ENCODE results near the gene WDR45B. TPM values are rescaled to one million over a fixed set of nuclear protein-coding genes. Genes with fewer than 3 reads are reported as not detected.

WDR45B gene
- 32.0 and 47.0 TPM in 2 replicates for total RNA-seq (ENCODE audit: low replicate concordance)

- peak within 1 kb of the TSS; percentile 86 for H3K4me3 ChIP-seq (ENCODE audit: low read depth, low read length)
- peak; percentile 97 for DNase-seq (ENCODE audit: low read depth)
- TF ChIP-seq CTCF (IDR thresholded peaks at IDR 0.05; ENCODE audit: insufficient read depth, low read length): no peak
Observed at GRCh38 chr17:82648165-82648668, at the start of gene WDR45B. TSS of gene WDR45B (minus strand) at chr17:82648444. CDS start at chr17:82648340, 104 bp downstream.

- no peak for TF ChIP-seq CTCF (IDR thresholded peaks at IDR 0.05; ENCODE audit: insufficient read depth, low read length)
- H3K4me3 ChIP-seq (ENCODE audit: low read depth, low read length): peak overlapping the region; percentile 76
- DNase-seq (ENCODE audit: low read depth): no peak
Observed at GRCh38 chr17:82697808-82698064, 49.5 kb upstream of the WDR45B start.

- DNase-seq (ENCODE audit: low read depth): no peak
- no peak for TF ChIP-seq CTCF (IDR thresholded peaks at IDR 0.05; ENCODE audit: insufficient read depth, low read length)
Observed at GRCh38 chr17:82696916-82697807, 48.9 kb upstream of the WDR45B start.

GRCh38 chr17:82696259-82696658 lies 48.0 kb upstream of the WDR45B start:
- H3K4me3 ChIP-seq (ENCODE audit: low read depth, low read length): no peak overlapping the region
- no peak for DNase-seq (ENCODE audit: low read depth)

More at GRCh38 chr17:82696916-82697807, 48.9 kb upstream of the WDR45B start:
- peak overlapping the region; percentile 76 for H3K4me3 ChIP-seq (ENCODE audit: low read depth, low read length)

GRCh38 chr17:82694647-82695046 lies 46.4 kb upstream of the WDR45B start:
- DNase-seq (ENCODE audit: low read depth): no peak

More at GRCh38 chr17:82696259-82696658, 48.0 kb upstream of the WDR45B start:
- no peak for TF ChIP-seq CTCF (IDR thresholded peaks at IDR 0.05; ENCODE audit: insufficient read depth, low read length)

GRCh38 chr17:82693168-82693867 lies 45.1 kb upstream of the WDR45B start:
- no peak for DNase-seq (ENCODE audit: low read depth)

More at GRCh38 chr17:82694647-82695046, 46.4 kb upstream of the WDR45B start:
- no peak overlapping the region for H3K4me3 ChIP-seq (ENCODE audit: low read depth, low read length)
- TF ChIP-seq CTCF (IDR thresholded peaks at IDR 0.05; ENCODE audit: insufficient read depth, low read length): no peak

More at GRCh38 chr17:82693168-82693867, 45.1 kb upstream of the WDR45B start:
- TF ChIP-seq CTCF (IDR thresholded peaks at IDR 0.05; ENCODE audit: insufficient read depth, low read length): no peak
- no peak overlapping the region for H3K4me3 ChIP-seq (ENCODE audit: low read depth, low read length)

Data from fibroblast of the aortic adventitia (primary cell).